Naive thymus-derived CD4-positive, alpha-beta T cell (primary cell): ENCODE measurements around the gene TM6SF1. TPM values are rescaled to one million over a fixed set of nuclear protein-coding genes. Genes with fewer than 3 reads are reported as not detected.
"Not testable (repeated sequence)": the region's sequence is repeated elsewhere in the genome, so short reads cannot be mapped to it uniquely, and the experiment has no call there.

ENCODE experiments used
- ATAC-seq: fragments of 150-1000 bp; cut with Tn5 transposase; 2 replicates; pipeline ENCODE4 v1.10.0; 2021; ENCODE audit warnings: mild to moderate bottlenecking, moderate library complexity
- CTCF ChIA-PET: fragments of 350-600 bp; sonication (Branson Sonifier 250); formaldehyde crosslinking; loops from one replicate; lab custom pipeline; 2021; ENCODE audit warnings: antibody characterized with exemption; lab: Charles Lee
- POLR2A ChIA-PET: fragments of 350-600 bp; sonication (Branson Sonifier 250); formaldehyde crosslinking; loops from one replicate; lab custom pipeline; 2021; ENCODE audit warnings: antibody characterized with exemption, inconsistent platforms; lab: Charles Lee
- DNase-seq, 9 donors: peaks; one replicate each; pipeline versions ENCODE4 v3.0.0 to v3.0.0-alpha.2; 2020 to 2022; ENCODE audit warnings: mixed read lengths in 1 of 9
- H3K27ac ChIP-seq: one replicate; pipeline ENCODE4 v1.7.0; 2013; ENCODE audit warnings: mild to moderate bottlenecking, low read depth, low read length, moderate library complexity
- H3K27me3 ChIP-seq, 2 donors: one replicate each; pipeline ENCODE4 v1.7.0; 2013; ENCODE audit warnings: low read length in 2 of 2, mild to moderate bottlenecking in 2 of 2, moderate library complexity in 2 of 2; ENCODE audit not compliant: control insufficient read depth in 2 of 2, insufficient read depth in 2 of 2
- H3K36me3 ChIP-seq, 3 experiments: 1 replicate in 2 of 3; 2 replicates in 1 of 3; pipeline ENCODE4 v1.7.0; 2013; ENCODE audit warnings: low read length in 3 of 3, mild to moderate bottlenecking in 3 of 3, moderate library complexity in 1 of 3; ENCODE audit not compliant: insufficient read depth in 3 of 3, control insufficient read depth in 2 of 3
- H3K4me1 ChIP-seq, 2 donors: one replicate each; pipeline ENCODE4 v1.7.0; 2013; ENCODE audit warnings: low read length in 2 of 2, mild to moderate bottlenecking in 2 of 2, moderate library complexity in 1 of 2; ENCODE audit not compliant: control insufficient read depth in 2 of 2, insufficient read depth in 2 of 2
- H3K4me3 ChIP-seq: 2 replicates; pipeline ENCODE4 v1.7.0; 2013; ENCODE audit warnings: mild to moderate bottlenecking, low read length
- H3K9me3 ChIP-seq, 3 experiments: 1 replicate in 2 of 3; 2 replicates in 1 of 3; pipeline ENCODE4 v1.7.0; 2013; ENCODE audit warnings: low read length in 3 of 3; ENCODE audit not compliant: control insufficient read depth in 2 of 3
- H3K27ac Mint-ChIP-seq, 9 donors: one replicate each; pipeline ENCODE4 v1.8.0; 2020 to 2022; ENCODE audit warnings: mixed read lengths in 9 of 9, mild to moderate bottlenecking in 8 of 9, moderate library complexity in 5 of 9, inconsistent platforms in 2 of 9
- H3K27me3 Mint-ChIP-seq, 5 donors: one replicate each; pipeline ENCODE4 v1.8.0; 2021 to 2022; ENCODE audit warnings: mixed read lengths in 5 of 5, mild to moderate bottlenecking in 1 of 5
- H3K36me3 Mint-ChIP-seq, 5 donors: one replicate each; pipeline ENCODE4 v1.8.0; 2020 to 2022; ENCODE audit warnings: mixed read lengths in 5 of 5, mild to moderate bottlenecking in 3 of 5, inconsistent platforms in 1 of 5
- H3K4me1 Mint-ChIP-seq, 7 donors: one replicate each; pipeline ENCODE4 v1.8.0; 2020 to 2022; ENCODE audit warnings: mixed read lengths in 7 of 7, mild to moderate bottlenecking in 3 of 7, inconsistent platforms in 1 of 7
- H3K4me3 Mint-ChIP-seq, 10 donors: one replicate each; pipeline ENCODE4 v1.8.0; 2020 to 2022; ENCODE audit warnings: mild to moderate bottlenecking in 10 of 10, mixed read lengths in 10 of 10, moderate library complexity in 6 of 10, inconsistent platforms in 2 of 10
- H3K9me3 Mint-ChIP-seq, 11 donors: one replicate each; pipeline ENCODE4 v1.8.0; 2020 to 2022; ENCODE audit warnings: mixed read lengths in 11 of 11, mild to moderate bottlenecking in 4 of 11, inconsistent platforms in 1 of 11, moderate library complexity in 1 of 11
- intact Hi-C, 2 donors: fragments of 100-400 bp; cut with micrococcal nuclease; formaldehyde crosslinking; loops; one replicate each; pipeline ENCODE4 v1.15.1; 2023
- polyA plus RNA-seq, 2 donors: library from polyadenylated mRNA; unstranded; fragments of 300-500 nt; fragmentation: Illumina TruSeq; gene quantifications; one replicate each; pipeline ENCODE4 v1.2.3, GENCODE V29; 2021
- total RNA-seq, 6 experiments: library from RNA in 5 of 6; stranded (reverse) in 5 of 6; gene quantifications; 1 replicate in 5 of 6; 2 replicates in 1 of 6; pipeline ENCODE4 v1.2.3 and lab custom pipeline; 2021 to 2026

TM6SF1 gene
- total and polyA plus RNA-seq, 7 experiments from 2014 or later: 0.33 to 10.1 (median 1.0) TPM; not detected in 1

- ATAC-seq: no peak
- POLR2A ChIA-PET: no interaction called here
These were observed 56.8 kb downstream of the TM6SF1 start for GRCh38 chr15:83164111-83164770.

GRCh38 chr15:83164771-83165404, 57.4 kb downstream of the TM6SF1 start:
- ATAC-seq: peak; percentile 84
- H3K4me1 Mint-ChIP-seq: peaks cover 5 to 34% (median 21%) of the 10 kb centered on the region in 7 donors

More at GRCh38 chr15:83164111-83164770, 56.8 kb downstream of the TM6SF1 start:
- no peak for DNase-seq
- Mint-ChIP-seq H3K9me3 (peaks cover 10 to 41% (median 20%) of the 10 kb centered on the region in 11 donors), H3K27me3 (peaks cover 0 to 49% (median 18%) of the 10 kb centered on the region in 5 donors), H3K36me3 (peaks cover 3 to 46% (median 12%) of the 10 kb centered on the region in 5 donors), H3K27ac (peak overlapping the region in 7 of 9 donors; percentile 22 to 97 (median 79)), H3K4me3 (peak overlapping the region in 4 of 10 donors; percentile 35 to 85 (median 61)), H3K4me1 (peaks cover 5 to 36% (median 21%) of the 10 kb centered on the region in 7 donors)
- no peaks in the 10 kb centered on the region for H3K27me3 ChIP-seq
- intact Hi-C loops: loop anchor here in 1 of 2 donors (5.0 kb wide), 1 partner anchor 57 kb away; the partner anchor contains the start of gene TM6SF1
- H3K4me1 ChIP-seq: no peaks in the 10 kb centered on the region
- peaks cover 0 to 13% (median 0%) of the 10 kb centered on the region in 3 experiments for H3K9me3 ChIP-seq
- CTCF ChIA-PET: no interaction called here
- no peaks in the 10 kb centered on the region for H3K36me3 ChIP-seq
- no peak overlapping the region for H3K4me3 ChIP-seq
- H3K27ac ChIP-seq: peak overlapping the region; percentile 26

GRCh38 chr15:83166218-83166617, 58.8 kb downstream of the TM6SF1 start:
- ChIA-PET POLR2A (no interaction called here), CTCF (no interaction called here)
- Histone ChIP-seq H3K27ac (no peak overlapping the region), H3K4me1 (no peaks in the 10 kb centered on the region), H3K9me3 (peaks cover 0 to 13% (median 0%) of the 10 kb centered on the region in 3 experiments), H3K27me3 (no peaks in the 10 kb centered on the region), H3K4me3 (no peak overlapping the region), H3K36me3 (no peaks in the 10 kb centered on the region)
- intact Hi-C loops: no loop called here
- H3K4me3 Mint-ChIP-seq: no peak overlapping the region
- H3K36me3 Mint-ChIP-seq: peaks cover 3 to 50% (median 12%) of the 10 kb centered on the region in 5 donors
- no peak for DNase-seq
- H3K27me3 Mint-ChIP-seq: peaks cover 0 to 42% (median 11%) of the 10 kb centered on the region in 5 donors
- peaks cover 10 to 41% (median 20%) of the 10 kb centered on the region in 11 donors for H3K9me3 Mint-ChIP-seq
- no peak for ATAC-seq
- peak overlapping the region in 2 of 9 donors; percentile 8 to 41 for H3K27ac Mint-ChIP-seq
- H3K4me1 Mint-ChIP-seq: peaks cover 5 to 39% (median 21%) of the 10 kb centered on the region in 7 donors

More at GRCh38 chr15:83164771-83165404, 57.4 kb downstream of the TM6SF1 start:
- H3K9me3 Mint-ChIP-seq: peaks cover 10 to 41% (median 20%) of the 10 kb centered on the region in 11 donors
- intact Hi-C loops: loop anchor here in 1 of 2 donors (1.0 to 5.0 kb wide), 4 partner anchors 35 to 154 kb away; partner anchors contain the start of genes C15orf40, HDGFL3 and TM6SF1
- peaks cover 0 to 13% (median 0%) of the 10 kb centered on the region in 3 experiments for H3K9me3 ChIP-seq
- no peaks in the 10 kb centered on the region for H3K36me3 ChIP-seq
- no peak overlapping the region for H3K4me3 ChIP-seq
- peaks cover 3 to 44% (median 12%) of the 10 kb centered on the region in 5 donors for H3K36me3 Mint-ChIP-seq
- DNase-seq: peak in 6 of 9 donors; percentile 5 to 80 (median 36)
- CTCF ChIA-PET: no interaction called here
- H3K27ac Mint-ChIP-seq: peak overlapping the region in 7 of 9 donors; percentile 22 to 97 (median 79)
- POLR2A ChIA-PET: no interaction called here
- H3K27me3 ChIP-seq: no peaks in the 10 kb centered on the region
- peak overlapping the region; percentile 26 for H3K27ac ChIP-seq
- H3K4me3 Mint-ChIP-seq: peak overlapping the region in 7 of 10 donors; percentile 7 to 85 (median 47)
- peaks cover 0 to 42% (median 14%) of the 10 kb centered on the region in 5 donors for H3K27me3 Mint-ChIP-seq
- H3K4me1 ChIP-seq: no peaks in the 10 kb centered on the region

GRCh38 chr15:83166830-83167229, 59.4 kb downstream of the TM6SF1 start:
- Histone ChIP-seq H3K9me3 (peaks cover 0 to 13% (median 0%) of the 10 kb centered on the region in 3 experiments), H3K27me3 (no peaks in the 10 kb centered on the region), H3K36me3 (no peaks in the 10 kb centered on the region), H3K4me1 (no peaks in the 10 kb centered on the region), H3K4me3 (no peak overlapping the region), H3K27ac (no peak overlapping the region)
- H3K27ac Mint-ChIP-seq: peak overlapping the region in 3 of 9 donors; percentile 2 to 8 (median 3)
- ChIA-PET POLR2A (no interaction called here), CTCF (no interaction called here)
- ATAC-seq: no peak
- peaks cover 5 to 39% (median 21%) of the 10 kb centered on the region in 7 donors for H3K4me1 Mint-ChIP-seq
- peak overlapping the region in 1 of 10 donors; percentile 8 for H3K4me3 Mint-ChIP-seq
- H3K27me3 Mint-ChIP-seq: peaks cover 0 to 42% (median 11%) of the 10 kb centered on the region in 5 donors
- intact Hi-C loops: no loop called here
- H3K9me3 Mint-ChIP-seq: peaks cover 10 to 41% (median 20%) of the 10 kb centered on the region in 11 donors
- H3K36me3 Mint-ChIP-seq: peaks cover 3 to 50% (median 12%) of the 10 kb centered on the region in 5 donors
- no peak for DNase-seq

- intact Hi-C loops, H3K27me3 ChIP-seq, ATAC-seq, H3K4me1 ChIP-seq, CTCF ChIA-PET, H3K36me3 ChIP-seq, H3K27ac ChIP-seq, DNase-seq, H3K4me3 ChIP-seq, H3K27ac Mint-ChIP-seq, H3K4me3 Mint-ChIP-seq, POLR2A ChIA-PET: not testable (repeated sequence)
- H3K9me3 ChIP-seq: peaks cover 0 to 13% (median 0%) of the 10 kb centered on the region in 3 experiments
- H3K9me3 Mint-ChIP-seq: peaks cover 10 to 41% (median 20%) of the 10 kb centered on the region in 11 donors
- H3K4me1 Mint-ChIP-seq: peaks cover 0 to 27% (median 8%) of the 10 kb centered on the region in 7 donors
- peaks cover 0 to 37% (median 5%) of the 10 kb centered on the region in 5 donors for H3K27me3 Mint-ChIP-seq
- peaks cover 3 to 45% (median 12%) of the 10 kb centered on the region in 5 donors for H3K36me3 Mint-ChIP-seq
These were observed 62.1 kb downstream of the TM6SF1 start for GRCh38 chr15:83169576-83169975.

- POLR2A ChIA-PET: no interaction called here
- Mint-ChIP-seq H3K9me3 (peaks cover 10 to 33% (median 18%) of the 10 kb centered on the region in 11 donors), H3K27me3 (peaks cover 0 to 44% (median 5%) of the 10 kb centered on the region in 5 donors), H3K4me1 (peaks cover 0 to 22% (median 0%) of the 10 kb centered on the region in 7 donors), H3K36me3 (peaks cover 3 to 41% (median 12%) of the 10 kb centered on the region in 5 donors), H3K27ac (no peak overlapping the region), H3K4me3 (no peak overlapping the region)
- ATAC-seq: no peak
- Histone ChIP-seq H3K27me3 (no peaks in the 10 kb centered on the region), H3K9me3 (peaks cover 0 to 13% (median 0%) of the 10 kb centered on the region in 3 experiments), H3K27ac (no peak overlapping the region), H3K4me1 (no peaks in the 10 kb centered on the region), H3K36me3 (no peaks in the 10 kb centered on the region), H3K4me3 (no peak overlapping the region)
- no peak for DNase-seq
- intact Hi-C loops: no loop called here
- CTCF ChIA-PET: no interaction called here
These were observed 63.2 kb downstream of the TM6SF1 start for GRCh38 chr15:83170474-83171165.
